Umbilical cord (tissue), 2 donors: ENCODE results near the gene ZNF831. TPM values are rescaled to one million over a fixed set of nuclear protein-coding genes. Genes with fewer than 3 reads are reported as not detected.

Source experiments
- DNase-seq: peaks from one replicate; pipeline ENCODE4 v3.0.0-alpha.2; 2015; ENCODE audit warnings: low spot score
- total RNA-seq: library from RNA; depleted of rRNA; stranded (reverse); fragments of >200 nt; gene quantifications from one replicate; pipeline ENCODE4 v1.2.3, GENCODE V29; 2014; ENCODE audit warnings: low replicate concordance; ENCODE audit not compliant: insufficient read depth

ZNF831 gene
- total RNA-seq, 1 donor from 2014 or later = 0.96 TPM

DNA sequence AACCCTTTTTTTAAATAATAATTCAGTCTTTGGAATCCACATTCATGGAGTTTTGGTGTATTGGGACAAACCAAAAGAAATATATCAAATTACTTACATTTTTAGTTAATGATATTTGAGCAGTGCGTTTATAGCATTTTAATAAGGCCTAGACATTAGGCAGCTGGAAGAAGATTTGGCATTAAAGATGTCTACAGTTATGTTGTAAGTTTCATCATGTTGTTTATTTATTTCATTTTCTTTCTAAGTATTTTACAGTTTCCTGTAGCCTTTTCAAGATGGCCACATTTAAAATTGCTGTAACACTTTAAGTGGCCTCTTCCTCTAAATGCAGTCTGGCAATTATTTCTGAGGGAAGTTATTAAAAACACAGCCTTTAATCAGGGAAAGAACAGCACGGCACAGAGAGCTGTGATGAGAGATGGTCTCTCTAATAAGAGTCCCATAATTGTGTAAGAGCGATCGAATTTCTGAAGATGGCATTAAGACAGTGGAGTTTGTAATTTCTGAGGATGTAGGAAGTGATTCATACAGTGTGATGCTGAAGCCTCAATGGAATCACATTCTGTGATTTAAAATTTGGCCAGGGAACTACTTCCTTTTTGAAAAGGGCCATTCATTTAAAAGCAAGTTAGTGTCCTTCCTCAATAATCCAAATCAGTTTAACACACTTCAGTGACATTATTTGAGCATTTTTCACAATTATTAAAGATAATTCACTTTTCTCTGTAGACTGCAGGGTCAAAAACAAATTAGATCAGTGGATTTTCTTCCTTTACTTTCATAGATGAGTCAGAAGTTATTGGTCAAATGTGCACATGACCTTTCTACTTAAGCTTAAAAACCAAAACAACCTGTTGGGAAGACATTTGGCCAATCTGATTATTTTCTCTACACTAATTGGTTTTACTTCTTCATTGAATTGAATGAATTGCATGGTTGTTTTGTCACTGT lies 84.4 kb downstream of the ZNF831 start:
- no peak for DNase-seq

- DNase-seq = no peak
Observed at GRCh38 chr20:59250293-59250692, 86.7 kb downstream of the ZNF831 start.

DNA sequence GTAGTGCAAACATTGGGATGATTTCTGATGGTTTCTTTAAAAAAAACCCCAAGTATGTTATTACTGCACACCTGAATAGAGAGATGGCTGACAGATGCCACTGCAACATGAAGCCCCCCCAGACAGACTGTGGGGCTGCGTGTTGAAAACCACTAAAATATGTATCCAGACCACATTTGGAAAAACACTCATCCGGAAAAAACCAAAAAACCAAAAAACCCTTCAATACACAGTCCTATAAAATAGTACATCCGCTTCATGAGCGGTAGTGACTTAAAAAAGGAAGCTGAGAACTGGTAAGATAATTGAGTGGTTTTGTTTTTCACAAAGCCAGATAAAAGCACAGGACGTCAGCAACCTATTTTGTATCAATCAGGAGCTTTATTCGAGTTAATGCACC lies 89.7 kb downstream of the ZNF831 start:
- DNase-seq = no peak

GRCh38 chr20:59253779-59254319 lies 90.2 kb downstream of the ZNF831 start:
- no peak for DNase-seq

DNA sequence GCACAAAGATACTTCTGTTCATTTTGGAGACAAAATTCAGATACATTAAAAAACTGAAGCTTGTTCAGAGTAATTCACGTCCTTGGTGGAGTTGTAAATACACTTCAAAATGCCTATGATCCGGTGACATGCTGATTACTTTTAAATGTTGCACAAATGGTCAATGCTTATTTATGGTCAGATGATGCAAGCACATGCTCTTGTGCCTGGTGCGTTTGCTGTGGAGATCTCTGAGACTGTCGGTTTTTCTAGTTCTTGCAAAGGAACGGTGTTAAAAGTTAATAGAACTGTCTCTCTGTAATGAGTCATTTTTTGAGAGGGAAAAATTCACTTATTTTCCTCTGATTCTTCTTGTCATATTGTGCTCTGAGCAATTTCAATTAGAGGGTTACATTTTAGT lies 91.6 kb downstream of the ZNF831 start:
- no peak for DNase-seq

- no peak for DNase-seq
Observed at GRCh38 chr20:59258221-59258621, 94.6 kb downstream of the ZNF831 start.

DNA sequence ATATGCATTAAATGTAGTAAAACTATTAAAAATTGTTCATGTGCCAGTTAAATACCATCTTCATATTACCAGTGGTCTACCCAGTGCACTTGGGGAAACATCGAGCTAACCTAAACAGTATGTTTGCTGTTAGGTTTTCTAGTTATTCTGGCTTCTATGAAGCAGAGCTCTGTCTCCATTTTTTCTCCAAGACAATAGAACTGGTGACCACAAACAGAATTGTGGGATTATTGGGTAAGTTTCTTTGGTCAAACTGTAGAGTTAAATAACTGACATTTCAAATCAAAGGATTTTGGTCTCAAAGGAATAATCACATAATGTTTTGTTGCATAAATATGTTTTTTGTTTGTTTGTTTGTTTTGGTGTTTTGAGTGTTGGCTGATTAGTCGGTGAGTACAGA lies 96.3 kb downstream of the ZNF831 start:
- DNase-seq = no peak

DNA sequence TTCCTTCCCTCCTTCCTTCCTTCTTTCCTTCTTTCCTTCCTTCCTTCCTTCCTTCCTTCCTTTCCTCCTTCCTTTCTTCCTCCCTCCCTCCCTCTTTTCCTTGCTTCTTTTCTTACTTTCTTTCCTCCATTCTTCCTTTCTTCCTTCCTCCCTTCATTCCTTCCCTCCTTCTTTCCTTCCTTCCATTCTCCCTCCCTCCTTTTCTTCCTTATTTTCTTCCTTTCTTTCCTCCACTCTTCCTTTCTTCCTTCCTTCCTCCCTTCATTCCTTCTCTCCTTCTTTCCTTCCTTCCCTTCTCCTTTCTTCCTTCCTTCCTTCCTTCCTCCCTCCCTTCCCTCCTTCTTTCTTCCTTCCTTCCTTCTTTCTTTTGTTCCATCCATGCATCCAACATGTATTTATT lies 101.7 kb downstream of the ZNF831 start:
- no peak for DNase-seq

DNA sequence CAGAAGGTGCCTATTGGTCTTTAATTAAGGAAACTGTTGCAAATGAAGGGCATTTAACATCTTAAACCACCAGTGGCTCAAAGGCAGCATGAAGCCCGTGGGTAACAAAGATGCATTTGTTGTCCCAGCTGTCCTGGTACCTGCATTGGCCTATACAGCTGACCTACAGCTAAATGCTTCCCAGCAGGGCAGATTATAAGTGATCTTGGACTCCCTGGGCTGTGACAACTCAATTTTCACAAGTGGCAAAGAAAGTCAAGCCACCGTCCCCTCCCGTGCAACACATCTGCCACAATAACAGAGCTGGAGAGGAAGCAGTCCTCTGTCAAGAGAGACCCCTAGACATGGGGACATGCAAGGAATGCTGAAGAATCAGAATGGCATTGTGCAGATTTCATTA lies 105.2 kb downstream of the ZNF831 start:
- DNase-seq = no peak

- no peak for DNase-seq
Observed at GRCh38 chr20:59269411-59270025, 105.9 kb downstream of the ZNF831 start.

DNA sequence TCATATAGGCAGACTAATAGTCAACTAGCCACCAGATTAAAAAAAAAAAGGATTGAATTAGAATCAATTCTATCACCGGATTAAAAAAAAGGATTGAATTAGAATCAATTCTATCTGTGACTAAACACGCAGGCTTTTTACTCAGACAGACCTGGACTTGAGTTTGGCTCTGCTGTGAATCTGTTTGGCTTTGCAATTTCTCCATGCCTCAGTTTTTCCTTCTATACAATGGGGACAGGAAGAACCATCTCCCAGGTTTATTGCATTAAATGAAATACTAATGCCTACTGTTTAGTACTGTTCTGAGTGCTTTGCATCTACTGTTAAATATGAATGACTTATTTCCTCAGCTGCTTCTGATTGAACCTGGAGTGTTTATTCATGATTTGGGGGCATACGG lies 106.8 kb downstream of the ZNF831 start:
- no peak for DNase-seq

GRCh38 chr20:59273739-59274357 lies 110.2 kb downstream of the ZNF831 start:
- DNase-seq = no peak

GRCh38 chr20:59276938-59277337 lies 113.3 kb downstream of the ZNF831 start:
- no peak for DNase-seq

DNA sequence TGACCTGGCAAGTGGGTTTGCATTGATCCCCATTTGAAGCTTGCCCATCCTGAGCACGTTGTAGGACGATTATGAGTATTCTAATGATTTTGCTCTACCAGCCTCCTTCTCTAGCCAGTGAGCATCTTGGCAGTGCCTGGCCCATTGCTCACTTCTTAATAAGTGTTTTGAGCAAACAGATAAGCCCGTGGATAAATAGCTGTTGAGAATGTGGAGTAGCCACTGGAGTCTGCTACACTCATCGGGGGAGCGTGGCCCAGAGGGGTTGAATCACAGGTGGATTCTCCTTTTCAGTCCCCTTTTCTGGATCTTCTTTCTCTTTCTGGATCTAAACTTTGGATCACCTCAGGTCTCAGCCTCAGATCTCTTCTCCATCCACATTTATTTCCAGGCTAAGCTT lies 120.8 kb downstream of the ZNF831 start:
- no peak for DNase-seq

DNA sequence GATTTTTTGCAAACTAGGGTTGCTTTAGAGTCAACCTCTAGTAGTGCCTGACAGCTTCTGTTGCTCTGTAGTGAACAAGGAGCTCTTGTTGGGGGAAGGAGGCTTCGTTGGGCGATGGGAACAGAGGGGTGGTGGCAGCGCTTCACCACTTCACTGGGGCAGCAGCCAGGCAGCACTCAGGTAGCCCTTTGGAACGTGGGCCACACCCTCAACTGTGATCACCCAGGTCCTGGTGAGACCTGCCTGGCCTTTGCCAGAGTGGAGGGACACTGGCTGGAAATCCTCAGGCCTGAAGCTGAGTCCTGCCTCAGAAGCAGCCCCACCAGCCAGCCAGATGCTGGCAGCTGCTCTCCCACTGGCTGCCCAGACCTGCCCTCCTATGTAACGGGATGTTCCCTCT lies 126.4 kb downstream of the ZNF831 start:
- no peak for DNase-seq

- no peak for DNase-seq
Observed at GRCh38 chr20:59291740-59292383, 128.2 kb downstream of the ZNF831 start.

DNA sequence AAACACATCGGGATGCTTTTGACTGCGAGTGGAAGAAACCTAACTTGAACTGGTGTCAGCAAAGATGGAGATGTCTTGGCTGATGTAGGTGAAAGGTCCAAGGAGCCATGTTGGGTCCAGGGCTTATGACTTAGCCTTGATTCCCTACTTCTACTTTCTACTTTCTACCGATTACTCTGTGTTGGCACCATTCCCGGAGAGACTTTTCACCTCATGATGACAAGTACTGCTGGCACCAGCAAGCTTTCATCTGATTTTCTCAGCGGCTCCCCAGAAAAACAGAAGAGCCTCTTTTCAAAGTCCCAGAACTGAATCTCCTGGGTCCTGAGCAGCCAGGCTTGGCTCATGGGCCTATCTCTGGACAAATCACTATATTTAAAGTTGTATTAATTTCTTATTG lies 131.9 kb downstream of the ZNF831 start:
- DNase-seq = no peak

- DNase-seq = no peak
Observed at GRCh38 chr20:59297686-59298085, 134.1 kb downstream of the ZNF831 start.

DNA sequence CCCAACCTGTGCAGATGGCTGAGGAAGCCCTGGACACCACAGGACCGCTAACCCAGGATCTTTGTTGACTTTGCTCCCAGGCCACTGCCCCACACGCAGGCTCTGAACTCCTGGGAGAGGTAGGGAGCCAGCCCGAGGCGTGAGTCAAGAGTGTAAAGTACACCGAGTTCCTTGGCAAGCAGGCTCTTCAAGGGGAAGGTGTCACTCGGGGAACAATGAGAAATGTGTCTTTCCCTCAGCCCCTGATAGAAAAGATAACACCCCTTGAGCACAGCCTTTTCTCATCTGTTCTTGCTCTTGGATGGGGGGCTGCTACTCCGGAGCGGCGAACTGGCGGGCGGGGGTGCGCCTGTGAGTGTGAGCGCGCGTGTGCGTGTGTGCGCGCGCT lies 136.3 kb downstream of the ZNF831 start:
- DNase-seq = no peak

DNA sequence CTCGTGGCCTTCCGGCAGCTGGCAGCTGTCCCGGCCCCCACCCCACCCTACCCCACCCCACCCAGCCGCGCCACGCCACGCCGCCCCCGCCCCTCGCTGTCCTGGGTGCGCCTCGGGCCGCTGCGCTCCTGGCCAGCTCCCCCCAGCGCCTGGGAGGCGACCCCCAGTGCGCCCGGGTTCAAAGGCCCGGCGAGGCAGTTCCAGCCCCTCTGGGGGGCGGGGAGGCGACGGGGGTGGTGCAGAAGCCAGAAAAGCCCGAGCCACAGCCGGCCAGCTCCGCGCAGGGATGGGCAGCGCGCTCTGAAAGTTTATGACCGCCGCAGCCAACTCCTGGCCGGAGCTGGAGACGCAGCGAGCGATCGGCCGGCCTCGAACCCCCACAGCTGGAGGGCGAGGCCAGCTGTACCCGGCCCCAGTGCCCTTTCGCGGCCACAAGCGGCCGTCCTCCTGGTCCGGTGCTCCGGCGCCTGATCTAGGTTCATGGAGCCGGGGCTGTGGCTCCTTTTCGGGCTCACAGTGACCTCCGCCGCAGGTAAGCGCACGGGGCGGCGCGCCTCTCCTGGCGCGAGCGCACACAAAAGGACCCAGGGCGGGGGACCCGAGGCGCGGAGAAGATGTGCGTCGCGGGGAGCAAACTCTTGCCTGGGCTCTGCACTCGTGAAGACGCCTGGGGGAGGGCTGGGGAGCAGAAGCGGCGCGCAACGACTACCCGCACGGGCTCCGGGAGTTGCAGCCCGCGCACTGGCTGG lies 136.9 kb downstream of the ZNF831 start, which contains the start of gene EDN3:
Gene EDN3, plus strand, starts transcription at position 279 of the 749 bp plus-strand sequence. Its CDS starts 202 bp downstream, at position 481.
- DNase-seq = no peak
